GM12891 (cell line): ENCODE data around the gene GADD45G.

ENCODE experiments used
- PAX5 ChIP-seq: IDR thresholded peaks from 2 replicates; pipeline ENCODE4 v1.6.1; 2011; ENCODE audit warnings: low read length, moderate library complexity, mild to moderate bottlenecking; ENCODE audit not compliant: insufficient read depth, severe bottlenecking
- POLR2A ChIP-seq: IDR thresholded peaks from 2 replicates; pipeline ENCODE4 v1.6.1; 2011; ENCODE audit warnings: low read depth, low read length, control low read depth
- POLR2AphosphoS5 ChIP-seq: IDR thresholded peaks from 2 replicates; pipeline ENCODE4 v1.6.1; 2011; ENCODE audit warnings: low read depth, low read length, control low read depth
- POU2F2 ChIP-seq: IDR thresholded peaks from 2 replicates; pipeline ENCODE4 v1.6.1; 2011; ENCODE audit warnings: low read depth, mild to moderate bottlenecking, control low read depth, low read length, moderate library complexity
- SPI1 ChIP-seq: IDR thresholded peaks from 2 replicates; pipeline ENCODE4 v1.6.1; 2011; ENCODE audit warnings: low read depth, low read length, control low read depth
- TAF1 ChIP-seq: IDR thresholded peaks from 2 replicates; pipeline ENCODE4 v1.6.1; 2011; ENCODE audit warnings: low read depth, low read length, control low read depth

GRCh38 chr9:89602978-89603766 lies 1.6 kb upstream of the GADD45G start:
- no peak for TF ChIP-seq POLR2A
- no peak for TF ChIP-seq POLR2AphosphoS5
- no peak for TF ChIP-seq TAF1
- no peak for TF ChIP-seq SPI1
- no peak for TF ChIP-seq POU2F2
- no peak for TF ChIP-seq PAX5
